T-helper 2 cell treated with Interferon-gamma antibody and Interleukin-4, amounts not matched to agents 100 ng/mL and 5 ng/mL, for 36 hours (primary cell): Measurements from ENCODE around the gene STRBP. TPM values are rescaled to one million over a fixed set of nuclear protein-coding genes. Genes with fewer than 3 reads are reported as not detected.

Source experiments
- intact Hi-C: fragments of 100-400 bp; cut with micrococcal nuclease; formaldehyde crosslinking; loops from one replicate; pipeline ENCODE4 v1.15.1; 2023
- total RNA-seq: library from RNA; stranded (reverse); gene quantifications from 2 replicates; pipeline ENCODE4 v1.2.3, GENCODE V29; 2022

STRBP gene
- total RNA-seq, 1 donor from 2014 or later: 18.2 TPM

- intact Hi-C loops: no loop called here
Observed at GRCh38 chr9:123102375-123103113, 165.8 kb downstream of the STRBP start.

- intact Hi-C loops: no loop called here
Observed at GRCh38 chr9:123099548-123099947, 168.8 kb downstream of the STRBP start.

- intact Hi-C loops: no loop called here
Observed at GRCh38 chr9:123099042-123099441, 169.3 kb downstream of the STRBP start.

- intact Hi-C loops: no loop called here
Observed at GRCh38 chr9:123098096-123098459, 170.3 kb downstream of the STRBP start.

- intact Hi-C loops: no loop called here
Observed at GRCh38 chr9:123097430-123098095, 170.8 kb downstream of the STRBP start.

GRCh38 chr9:123096987-123097386 lies 171.4 kb downstream of the STRBP start:
- intact Hi-C loops: no loop called here

- intact Hi-C loops: no loop called here
Observed at GRCh38 chr9:123093141-123093540, 175.2 kb downstream of the STRBP start.

GRCh38 chr9:123091459-123091858 lies 176.9 kb downstream of the STRBP start:
- intact Hi-C loops: no loop called here

GRCh38 chr9:123090956-123091355 lies 177.4 kb downstream of the STRBP start:
- intact Hi-C loops: no loop called here

GRCh38 chr9:123090198-123090896 lies 178.0 kb downstream of the STRBP start:
- intact Hi-C loops: no loop called here

GRCh38 chr9:123089790-123090189 lies 178.6 kb downstream of the STRBP start:
- intact Hi-C loops: no loop called here

GRCh38 chr9:123089040-123089439 lies 179.3 kb downstream of the STRBP start:
- intact Hi-C loops: no loop called here

- intact Hi-C loops: no loop called here
Observed at GRCh38 chr9:123087359-123087888, 181.0 kb downstream of the STRBP start.

- intact Hi-C loops: no loop called here
Observed at GRCh38 chr9:123085916-123086315, 182.5 kb downstream of the STRBP start.

- intact Hi-C loops: no loop called here
Observed at GRCh38 chr9:123084256-123084655, 184.1 kb downstream of the STRBP start.

GRCh38 chr9:123083680-123084079 lies 184.7 kb downstream of the STRBP start:
- intact Hi-C loops: no loop called here

- intact Hi-C loops: loop anchor here (1.0 kb wide), 1 partner anchor 268 kb away; no protein-coding TSS in a partner anchor
Observed at GRCh38 chr9:123081824-123082223, 186.6 kb downstream of the STRBP start.

GRCh38 chr9:123080444-123080843 lies 187.9 kb downstream of the STRBP start:
- intact Hi-C loops: no loop called here

GRCh38 chr9:123074628-123075027 lies 193.8 kb downstream of the STRBP start:
- intact Hi-C loops: no loop called here

GRCh38 chr9:123073991-123074422 lies 194.4 kb downstream of the STRBP start:
- intact Hi-C loops: no loop called here

GRCh38 chr9:123073441-123073840 lies 194.9 kb downstream of the STRBP start:
- intact Hi-C loops: no loop called here

GRCh38 chr9:123072407-123072995 lies 195.9 kb downstream of the STRBP start:
- intact Hi-C loops: no loop called here
